DOHH2 (cell line): ENCODE data around the gene SLC7A7.

ENCODE experiments used
- EZH2phosphoT487 ChIP-seq: fragments of 200-600 bp; sonication (generic); IDR thresholded peaks from 2 replicates; pipeline ENCODE4 v1.6.1; 2017; ENCODE audit warnings: borderline replicate concordance, mild to moderate bottlenecking, antibody characterized with exemption, low read length, moderate library complexity, mixed read lengths
- TF ChIP-seq, protein P1 (sequence below): fragments of 200-600 bp; sonication (generic); IDR thresholded peaks from one replicate; pipeline ENCODE4 v1.5.1; 2014; ENCODE audit warnings: antibody characterized with exemption, mild to moderate bottlenecking, low read depth, low read length; ENCODE audit not compliant: poor library complexity, severe bottlenecking

- TF ChIP-seq, protein P1, sequence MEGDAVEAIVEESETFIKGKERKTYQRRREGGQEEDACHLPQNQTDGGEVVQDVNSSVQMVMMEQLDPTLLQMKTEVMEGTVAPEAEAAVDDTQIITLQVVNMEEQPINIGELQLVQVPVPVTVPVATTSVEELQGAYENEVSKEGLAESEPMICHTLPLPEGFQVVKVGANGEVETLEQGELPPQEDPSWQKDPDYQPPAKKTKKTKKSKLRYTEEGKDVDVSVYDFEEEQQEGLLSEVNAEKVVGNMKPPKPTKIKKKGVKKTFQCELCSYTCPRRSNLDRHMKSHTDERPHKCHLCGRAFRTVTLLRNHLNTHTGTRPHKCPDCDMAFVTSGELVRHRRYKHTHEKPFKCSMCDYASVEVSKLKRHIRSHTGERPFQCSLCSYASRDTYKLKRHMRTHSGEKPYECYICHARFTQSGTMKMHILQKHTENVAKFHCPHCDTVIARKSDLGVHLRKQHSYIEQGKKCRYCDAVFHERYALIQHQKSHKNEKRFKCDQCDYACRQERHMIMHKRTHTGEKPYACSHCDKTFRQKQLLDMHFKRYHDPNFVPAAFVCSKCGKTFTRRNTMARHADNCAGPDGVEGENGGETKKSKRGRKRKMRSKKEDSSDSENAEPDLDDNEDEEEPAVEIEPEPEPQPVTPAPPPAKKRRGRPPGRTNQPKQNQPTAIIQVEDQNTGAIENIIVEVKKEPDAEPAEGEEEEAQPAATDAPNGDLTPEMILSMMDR = no peak
- no peak for TF ChIP-seq EZH2phosphoT487
Observed at GRCh38 chr14:22792158-22792557, 23.1 kb downstream of the SLC7A7 start.
